NT2/D1 (cell line): ENCODE measurements around the gene TSC2.

Experiments
- DNase-seq: peaks from one replicate; pipeline ENCODE4 v3.0.0-alpha.2; 2011; ENCODE audit warnings: low read depth, low spot score
- H3K27me3 ChIP-seq: 2 replicates; pipeline ENCODE4 v1.6.0; 2011; ENCODE audit warnings: mild to moderate bottlenecking; ENCODE audit not compliant: insufficient read length, insufficient read depth
- H3K36me3 ChIP-seq: 2 replicates; pipeline ENCODE4 v1.6.1; 2011; ENCODE audit warnings: mild to moderate bottlenecking, low read length, mixed read lengths; ENCODE audit not compliant: insufficient read depth, insufficient read length
- H3K4me1 ChIP-seq: 2 replicates; pipeline ENCODE4 v1.5.1; 2011; ENCODE audit not compliant: insufficient read depth, insufficient read length
- H3K4me3 ChIP-seq: 2 replicates; pipeline ENCODE4 v1.5.1; 2011; ENCODE audit warnings: low read depth; ENCODE audit not compliant: insufficient read length
- H3K9ac ChIP-seq: 2 replicates; pipeline ENCODE4 v1.6.0; 2011; ENCODE audit warnings: low read depth; ENCODE audit not compliant: insufficient read length
- H3K9me3 ChIP-seq: 2 replicates; pipeline ENCODE4 v1.5.1; 2011; ENCODE audit warnings: mild to moderate bottlenecking, low read length; ENCODE audit not compliant: insufficient read depth
- SUZ12 ChIP-seq: IDR thresholded peaks from 2 replicates; pipeline ENCODE4 v1.6.1; 2011; ENCODE audit not compliant: insufficient read length, insufficient read depth; ENCODE audit errors: extremely low read depth
- YY1 ChIP-seq: IDR thresholded peaks from 2 replicates; pipeline ENCODE4 v1.6.1; 2011; ENCODE audit not compliant: insufficient read length, insufficient read depth
- ZNF274 ChIP-seq: IDR thresholded peaks from 2 replicates; pipeline ENCODE4 v1.6.1; 2011; ENCODE audit warnings: mild to moderate bottlenecking, low read depth, low read length

Gene TSC2

GRCh38 chr16:2015117-2015946, 32.5 kb upstream of the TSC2 start:
- H3K4me3 ChIP-seq: no peak overlapping the region
- H3K4me1 ChIP-seq: peaks cover 13% of the 10 kb centered on the region
- H3K9me3 ChIP-seq: no peaks in the 10 kb centered on the region
- H3K9ac ChIP-seq: peak overlapping the region; percentile 1
- TF ChIP-seq SUZ12 (no peak), ZNF274 (no peak), YY1 (no peak)
- H3K27me3 ChIP-seq: peaks cover 17% of the 10 kb centered on the region
- peaks cover 4% of the 10 kb centered on the region for H3K36me3 ChIP-seq
- no peak for DNase-seq

DNA sequence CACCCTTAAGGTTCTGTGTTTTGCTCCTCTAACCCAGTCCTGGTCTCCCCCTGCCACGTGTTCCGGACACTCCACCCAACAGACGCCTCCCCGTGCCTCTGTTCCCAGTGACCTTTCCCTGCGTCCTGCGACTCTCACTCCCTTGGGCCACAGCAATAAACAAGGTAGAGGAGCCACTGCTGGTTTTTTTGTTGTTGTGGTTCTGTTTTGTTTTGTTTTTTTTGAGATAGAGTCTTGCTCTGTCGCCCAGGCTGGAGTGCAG, 31.9 kb upstream of the TSC2 start:
- H3K9ac ChIP-seq: peak overlapping the region; percentile 1
- H3K4me3 ChIP-seq: no peak overlapping the region
- H3K4me1 ChIP-seq: peaks cover 13% of the 10 kb centered on the region
- peaks cover under 1% of the 10 kb centered on the region for H3K36me3 ChIP-seq
- TF ChIP-seq ZNF274: no peak
- TF ChIP-seq SUZ12: no peak
- TF ChIP-seq YY1: no peak
- peaks cover 22% of the 10 kb centered on the region for H3K27me3 ChIP-seq
- H3K9me3 ChIP-seq: no peaks in the 10 kb centered on the region
- DNase-seq: no peak

GRCh38 chr16:2016407-2016922, 31.3 kb upstream of the TSC2 start:
- no peak overlapping the region for H3K9ac ChIP-seq
- peaks cover 25% of the 10 kb centered on the region for H3K27me3 ChIP-seq
- H3K36me3 ChIP-seq: no peaks in the 10 kb centered on the region
- H3K4me3 ChIP-seq: no peak overlapping the region
- TF ChIP-seq YY1 (no peak), SUZ12 (no peak), ZNF274 (no peak)
- peaks cover 13% of the 10 kb centered on the region for H3K4me1 ChIP-seq
- DNase-seq: no peak
- H3K9me3 ChIP-seq: no peaks in the 10 kb centered on the region

GRCh38 chr16:2019518-2019920, 28.3 kb upstream of the TSC2 start, which contains the start of gene NPW:
TSS of gene NPW (plus strand) at chr16:2019785.
- DNase-seq: no peak
- no peak for TF ChIP-seq SUZ12
- no peak for TF ChIP-seq ZNF274
- no peak for TF ChIP-seq YY1
- Histone ChIP-seq H3K9ac (peak within 1 kb of the TSS; percentile 79), H3K9me3 (no peaks in the 10 kb centered on the region), H3K36me3 (no peaks in the 10 kb centered on the region), H3K4me1 (peaks cover 14% of the 10 kb centered on the region), H3K27me3 (peaks cover 25% of the 10 kb centered on the region), H3K4me3 (peak within 1 kb of the TSS; percentile 56)

GRCh38 chr16:2019921-2020831, 27.6 kb upstream of the TSC2 start:
- DNase-seq: no peak
- H3K9ac ChIP-seq: peak overlapping the region; percentile 79
- peaks cover 18% of the 10 kb centered on the region for H3K4me1 ChIP-seq
- peaks cover 29% of the 10 kb centered on the region for H3K27me3 ChIP-seq
- H3K9me3 ChIP-seq: no peaks in the 10 kb centered on the region
- peak overlapping the region; percentile 56 for H3K4me3 ChIP-seq
- TF ChIP-seq SUZ12 (no peak), ZNF274 (no peak), YY1 (no peak)
- no peaks in the 10 kb centered on the region for H3K36me3 ChIP-seq

- Histone ChIP-seq H3K4me1 (peaks cover 27% of the 10 kb centered on the region), H3K4me3 (peak overlapping the region; percentile 30), H3K9ac (peak overlapping the region; percentile 79), H3K36me3 (no peaks in the 10 kb centered on the region), H3K9me3 (no peaks in the 10 kb centered on the region), H3K27me3 (peaks cover 47% of the 10 kb centered on the region)
- peak; percentile 36 for DNase-seq
- TF ChIP-seq SUZ12 (no peak), ZNF274 (no peak), YY1 (no peak)
These were observed 25.1 kb upstream of the TSC2 start for GRCh38 chr16:2022723-2023091.
